ENCODE results near the gene POLR3GL.
"Not testable (repeated sequence)": the region's sequence is repeated elsewhere in the genome, so short reads cannot be mapped to it uniquely, and the experiment has no call there.

The POLR3GL gene

GRCh38 chr1:146022403-146023127 lies 58.1 kb downstream of the POLR3GL start:
- TF ChIP-seq, protein P1, sequence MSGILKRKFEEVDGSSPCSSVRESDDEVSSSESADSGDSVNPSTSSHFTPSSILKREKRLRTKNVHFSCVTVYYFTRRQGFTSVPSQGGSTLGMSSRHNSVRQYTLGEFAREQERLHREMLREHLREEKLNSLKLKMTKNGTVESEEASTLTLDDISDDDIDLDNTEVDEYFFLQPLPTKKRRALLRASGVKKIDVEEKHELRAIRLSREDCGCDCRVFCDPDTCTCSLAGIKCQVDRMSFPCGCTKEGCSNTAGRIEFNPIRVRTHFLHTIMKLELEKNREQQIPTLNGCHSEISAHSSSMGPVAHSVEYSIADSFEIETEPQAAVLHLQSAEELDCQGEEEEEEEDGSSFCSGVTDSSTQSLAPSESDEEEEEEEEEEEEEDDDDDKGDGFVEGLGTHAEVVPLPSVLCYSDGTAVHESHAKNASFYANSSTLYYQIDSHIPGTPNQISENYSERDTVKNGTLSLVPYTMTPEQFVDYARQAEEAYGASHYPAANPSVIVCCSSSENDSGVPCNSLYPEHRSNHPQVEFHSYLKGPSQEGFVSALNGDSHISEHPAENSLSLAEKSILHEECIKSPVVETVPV (CRISPR knock-in tag; IDR thresholded peaks at IDR 0.05) = no peak
- TF ChIP-seq ZNF565 (CRISPR knock-in tag; conservative IDR thresholded peaks at IDR 0.05; ENCODE audit: low read depth) = no peak
- no peak for TF ChIP-seq ZNF70 (CRISPR knock-in tag; IDR thresholded peaks at IDR 0.05)
- no peak for TF ChIP-seq RARB (CRISPR knock-in tag; IDR thresholded peaks at IDR 0.05)
- TF ChIP-seq, protein P2, sequence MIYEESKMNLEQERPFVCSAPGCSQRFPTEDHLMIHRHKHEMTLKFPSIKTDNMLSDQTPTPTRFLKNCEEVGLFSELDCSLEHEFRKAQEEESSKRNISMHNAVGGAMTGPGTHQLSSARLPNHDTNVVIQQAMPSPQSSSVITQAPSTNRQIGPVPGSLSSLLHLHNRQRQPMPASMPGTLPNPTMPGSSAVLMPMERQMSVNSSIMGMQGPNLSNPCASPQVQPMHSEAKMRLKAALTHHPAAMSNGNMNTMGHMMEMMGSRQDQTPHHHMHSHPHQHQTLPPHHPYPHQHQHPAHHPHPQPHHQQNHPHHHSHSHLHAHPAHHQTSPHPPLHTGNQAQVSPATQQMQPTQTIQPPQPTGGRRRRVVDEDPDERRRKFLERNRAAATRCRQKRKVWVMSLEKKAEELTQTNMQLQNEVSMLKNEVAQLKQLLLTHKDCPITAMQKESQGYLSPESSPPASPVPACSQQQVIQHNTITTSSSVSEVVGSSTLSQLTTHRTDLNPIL (CRISPR knock-in tag; IDR thresholded peaks at IDR 0.05; ENCODE audit: low read depth) = no peak
- no peak for TF ChIP-seq PATZ1 (CRISPR knock-in tag; IDR thresholded peaks at IDR 0.05; ENCODE audit: borderline replicate concordance)
- no peak for TF ChIP-seq PPARA (CRISPR knock-in tag; IDR thresholded peaks at IDR 0.05; ENCODE audit: borderline replicate concordance)
- TF ChIP-seq ZFP30 (CRISPR knock-in tag; IDR thresholded peaks at IDR 0.05) = no peak
- ATAC-seq = no peak

GRCh38 chr1:146025787-146026495 lies 61.5 kb downstream of the POLR3GL start:
- ATAC-seq = not testable (repeated sequence)

DNA sequence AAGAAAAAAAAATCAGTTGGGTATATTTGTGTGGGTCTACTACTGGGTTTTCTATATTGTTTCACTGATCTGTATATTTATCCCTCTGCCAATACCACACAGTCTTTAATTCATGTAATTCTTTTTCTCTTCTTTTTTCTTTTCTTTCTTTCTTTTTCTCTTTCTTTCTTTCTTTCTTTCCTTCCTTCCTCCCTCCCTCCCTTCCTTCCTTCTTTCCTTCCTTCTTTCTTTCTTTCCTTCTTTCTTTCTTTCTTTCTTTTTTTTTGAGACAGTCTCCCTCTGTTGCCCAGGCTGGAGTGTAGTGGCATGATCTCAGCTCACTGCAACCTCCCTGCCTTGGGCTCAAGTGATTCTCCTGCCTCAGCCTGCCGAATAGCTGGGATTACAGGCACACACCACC lies 62.2 kb downstream of the POLR3GL start:
- ATAC-seq = not testable (repeated sequence)

All from SK-N-SH treated with all-trans-retinoic acid at 6 μM for 48 hours (cell line).